ENCODE data around the gene GPC3.

Gene GPC3

DNA sequence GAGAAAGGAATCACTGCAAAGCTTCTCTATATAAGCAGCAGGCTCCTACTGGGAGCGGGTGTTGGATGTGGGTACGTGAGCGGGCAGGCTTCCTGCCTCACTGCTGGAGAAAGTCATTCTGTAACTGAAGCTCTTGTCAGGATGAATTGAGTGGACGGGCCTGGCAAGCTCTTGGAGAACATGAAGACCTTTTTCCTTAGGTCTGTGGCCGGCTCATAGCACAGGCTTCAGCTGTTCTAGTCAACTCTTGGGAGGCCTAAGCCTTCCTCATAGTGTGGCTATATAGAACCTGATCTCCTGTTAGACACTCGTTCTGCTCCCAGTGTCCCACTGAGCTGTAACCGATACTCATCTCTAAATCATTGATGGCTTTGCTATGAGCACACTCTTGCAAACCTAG lies 461.9 kb downstream of the GPC3 start:
- H3K4me3 ChIP-seq (replicated peaks; ENCODE audit: low read depth, low read length) = no peak overlapping the region
- DNase-seq (ENCODE audit: extremely low read depth, low read depth) = no peak
- no peak for TF ChIP-seq CTCF (IDR thresholded peaks at IDR 0.05; ENCODE audit: low read depth, low read length, missing control alignments)

DNA sequence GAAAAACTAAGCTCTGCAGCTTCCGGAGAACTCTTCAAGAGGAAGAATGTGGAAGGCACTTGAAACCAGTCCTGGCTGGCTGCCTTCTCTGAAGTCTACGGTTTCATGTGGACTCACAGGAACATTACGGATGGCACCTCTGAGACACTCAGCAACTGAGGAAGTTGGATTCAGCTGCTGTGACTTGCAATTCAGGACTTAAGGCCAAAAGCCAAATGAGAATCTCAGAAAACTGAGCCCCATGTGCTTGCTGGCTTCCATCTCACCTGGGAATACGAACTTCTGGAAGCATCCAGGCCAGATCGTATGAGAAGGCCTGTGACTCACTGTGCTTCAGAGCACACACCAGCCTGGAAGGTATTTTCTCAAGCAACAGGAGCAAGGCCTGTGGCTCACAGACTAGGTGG lies 462.3 kb downstream of the GPC3 start:
- H3K4me3 ChIP-seq (replicated peaks; ENCODE audit: low read depth, low read length) = no peak overlapping the region
- no peak for TF ChIP-seq CTCF (IDR thresholded peaks at IDR 0.05; ENCODE audit: low read depth, low read length, missing control alignments)
- no peak for DNase-seq (ENCODE audit: extremely low read depth, low read depth)

DNA sequence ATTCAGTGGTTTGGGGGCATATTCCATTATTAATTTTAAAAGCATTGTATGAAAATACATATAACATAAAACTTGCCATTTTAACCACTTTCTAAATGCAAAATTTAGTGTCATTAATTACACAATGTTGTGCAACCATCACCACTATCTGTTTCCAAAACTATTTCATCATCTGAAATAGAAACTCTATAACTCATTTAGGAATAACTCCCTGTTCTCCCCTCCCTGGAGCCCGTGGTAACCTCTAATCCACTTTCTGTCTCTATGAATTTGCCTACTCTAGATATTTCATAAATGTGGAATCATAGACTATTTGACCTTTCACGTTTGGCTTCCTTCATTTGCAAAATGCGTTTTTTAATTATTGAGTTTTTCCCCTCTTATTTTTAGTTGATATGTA lies 468.7 kb downstream of the GPC3 start:
- no peak for TF ChIP-seq CTCF (IDR thresholded peaks at IDR 0.05; ENCODE audit: low read depth, low read length, missing control alignments)
- no peak for DNase-seq (ENCODE audit: extremely low read depth, low read depth)
- no peak overlapping the region for H3K4me3 ChIP-seq (replicated peaks; ENCODE audit: low read depth, low read length)

DNA sequence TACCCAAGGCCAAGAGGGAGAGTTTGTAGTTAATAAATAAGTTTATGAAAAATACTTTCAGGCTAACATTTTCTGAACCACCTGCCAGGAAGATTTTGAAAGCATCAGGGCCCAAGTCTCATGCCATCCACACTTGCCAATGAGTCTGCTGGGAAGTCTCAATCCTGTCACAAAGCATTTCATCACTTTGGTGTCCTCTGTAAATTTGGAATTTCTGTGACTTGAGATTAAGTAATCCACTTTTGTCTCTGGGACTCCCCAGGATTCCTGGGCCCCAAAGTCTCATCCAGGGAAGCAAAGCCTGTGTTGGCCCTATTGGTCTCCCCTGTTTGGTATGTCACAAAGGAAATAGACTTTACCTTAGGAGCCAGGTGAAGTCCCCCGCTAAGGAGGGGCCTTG lies 470.9 kb downstream of the GPC3 start:
- no peak for DNase-seq (ENCODE audit: extremely low read depth, low read depth)
- no peak overlapping the region for H3K4me3 ChIP-seq (replicated peaks; ENCODE audit: low read depth, low read length)
- no peak for TF ChIP-seq CTCF (IDR thresholded peaks at IDR 0.05; ENCODE audit: low read depth, low read length, missing control alignments)

GRCh38 chrX:133513123-133513522 lies 472.3 kb downstream of the GPC3 start:
- no peak for TF ChIP-seq CTCF (IDR thresholded peaks at IDR 0.05; ENCODE audit: low read depth, low read length, missing control alignments)

GRCh38 chrX:133511041-133511440 lies 474.4 kb downstream of the GPC3 start:
- no peak overlapping the region for H3K4me3 ChIP-seq (replicated peaks; ENCODE audit: low read depth, low read length)
- DNase-seq (ENCODE audit: extremely low read depth, low read depth) = no peak
- TF ChIP-seq CTCF (IDR thresholded peaks at IDR 0.05; ENCODE audit: low read depth, low read length, missing control alignments) = no peak

More at GRCh38 chrX:133513123-133513522, 472.3 kb downstream of the GPC3 start:
- H3K4me3 ChIP-seq (replicated peaks; ENCODE audit: low read depth, low read length) = no peak overlapping the region
- no peak for DNase-seq (ENCODE audit: extremely low read depth, low read depth)

DNA sequence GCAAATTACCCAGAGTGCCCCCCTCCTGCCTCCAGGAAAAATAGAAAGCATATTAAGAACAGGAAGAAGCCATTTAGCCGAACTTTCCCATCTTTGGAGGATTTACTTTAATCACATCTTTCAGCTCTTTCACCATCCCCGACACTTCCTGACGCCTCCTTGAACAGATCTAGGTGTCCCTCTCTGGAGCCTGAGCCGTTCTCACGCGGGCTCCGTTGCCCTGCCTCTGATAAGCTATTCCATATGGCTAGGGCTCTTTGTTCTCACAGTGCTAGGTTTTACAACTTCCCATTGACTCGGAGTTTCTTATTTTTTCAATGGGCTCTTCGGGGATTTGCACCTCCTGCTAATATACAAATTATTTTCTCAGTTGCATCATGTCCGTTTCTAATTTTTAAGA lies 488.0 kb downstream of the GPC3 start:
- no peak for TF ChIP-seq CTCF (IDR thresholded peaks at IDR 0.05; ENCODE audit: low read depth, low read length, missing control alignments)
- no peak for DNase-seq (ENCODE audit: extremely low read depth, low read depth)
- no peak overlapping the region for H3K4me3 ChIP-seq (replicated peaks; ENCODE audit: low read depth, low read length)

All from HFF-Myc (cell line).